Ectodermal cell (in vitro differentiated cells): ENCODE results near the gene LRP2BP.
"Not testable (repeated sequence)": the region's sequence is repeated elsewhere in the genome, so short reads cannot be mapped to it uniquely, and the experiment has no call there.

Experiments used
- H3K27ac ChIP-seq: 2 replicates; pipeline ENCODE4 v1.7.0; 2013; ENCODE audit warnings: mild to moderate bottlenecking, low read depth, low read length; ENCODE audit not compliant: insufficient read depth, poor library complexity, severe bottlenecking
- H3K27me3 ChIP-seq: 2 replicates; pipeline ENCODE4 v1.7.0; 2013; ENCODE audit warnings: mild to moderate bottlenecking, low read length; ENCODE audit not compliant: insufficient read depth, control insufficient read depth, poor library complexity, severe bottlenecking
- H3K36me3 ChIP-seq: one replicate; pipeline ENCODE4 v1.7.0; 2013; ENCODE audit warnings: low read length; ENCODE audit not compliant: control insufficient read depth, insufficient read depth
- H3K4me1 ChIP-seq: one replicate; pipeline ENCODE4 v1.7.0; 2013; ENCODE audit warnings: low read length; ENCODE audit not compliant: control insufficient read depth, insufficient read depth
- H3K4me3 ChIP-seq: 2 replicates; pipeline ENCODE4 v1.7.0; 2013; ENCODE audit warnings: low read depth, low read length, control low read depth; ENCODE audit not compliant: insufficient read depth
- H3K9me3 ChIP-seq: 2 replicates; pipeline ENCODE4 v1.7.0; 2013; ENCODE audit warnings: mild to moderate bottlenecking, low read length, moderate library complexity; ENCODE audit not compliant: control insufficient read depth
- WGBS, 2 experiments: methylation state at CpG; one replicate each; pipeline ENCODE4 v1.1.7; 2013; ENCODE audit warnings: missing lambda C conversion rate in 2 of 2; 5-methylcytosine and 5-hydroxymethylcytosine counted together

Gene LRP2BP

GRCh38 chr4:185362570-185362969, 33.2 kb downstream of the LRP2BP start:
- WGBS, 2 experiments: 95 to 96% methylated on average over 6 of the region's 6 CpGs
- H3K4me3 ChIP-seq, H3K4me1 ChIP-seq, H3K27ac ChIP-seq, H3K9me3 ChIP-seq, H3K36me3 ChIP-seq, H3K27me3 ChIP-seq: not testable (repeated sequence)

GRCh38 chr4:185361872-185362271, 33.9 kb downstream of the LRP2BP start:
- H3K4me3 ChIP-seq: no peak overlapping the region
- H3K9me3 ChIP-seq: no peaks in the 10 kb centered on the region
- no peak overlapping the region for H3K27ac ChIP-seq
- no peaks in the 10 kb centered on the region for H3K4me1 ChIP-seq
- 95 to 96% methylated on average over 3 of the region's 3 CpGs for WGBS, 2 experiments
- no peaks in the 10 kb centered on the region for H3K27me3 ChIP-seq
- H3K36me3 ChIP-seq: peaks cover 3% of the 10 kb centered on the region

GRCh38 chr4:185359767-185360446, 35.8 kb downstream of the LRP2BP start:
- no peak overlapping the region for H3K27ac ChIP-seq
- peaks cover 3% of the 10 kb centered on the region for H3K36me3 ChIP-seq
- no peaks in the 10 kb centered on the region for H3K27me3 ChIP-seq
- H3K4me1 ChIP-seq: no peaks in the 10 kb centered on the region
- H3K9me3 ChIP-seq: no peaks in the 10 kb centered on the region
- no peak overlapping the region for H3K4me3 ChIP-seq
- WGBS, 2 experiments: 94 to 95% methylated on average over 8 of the region's 8 CpGs

GRCh38 chr4:185358959-185359358, 36.8 kb downstream of the LRP2BP start:
- H3K4me3 ChIP-seq: no peak overlapping the region
- peaks cover 3% of the 10 kb centered on the region for H3K36me3 ChIP-seq
- 83 to 90% methylated on average over 4 of the region's 4 CpGs for whole genome bisulfite sequencing, 2 experiments
- no peak overlapping the region for H3K27ac ChIP-seq
- H3K9me3 ChIP-seq: no peaks in the 10 kb centered on the region
- no peaks in the 10 kb centered on the region for H3K4me1 ChIP-seq
- H3K27me3 ChIP-seq: no peaks in the 10 kb centered on the region

GRCh38 chr4:185358514-185358913, 37.2 kb downstream of the LRP2BP start:
- WGBS, 2 experiments: 93 to 94% methylated on average over 3 to 4 of the region's 4 CpGs
- no peak overlapping the region for H3K27ac ChIP-seq

GRCh38 chr4:185357733-185358440, 37.8 kb downstream of the LRP2BP start:
- Histone ChIP-seq H3K27me3 (no peaks in the 10 kb centered on the region), H3K36me3 (peaks cover 3% of the 10 kb centered on the region), H3K4me1 (no peaks in the 10 kb centered on the region), H3K9me3 (no peaks in the 10 kb centered on the region), H3K4me3 (no peak overlapping the region), H3K27ac (no peak overlapping the region)
- WGBS, 2 experiments: 89 to 94% methylated on average over 6 to 7 of the region's 7 CpGs

More at GRCh38 chr4:185358514-185358913, 37.2 kb downstream of the LRP2BP start:
- peaks cover 3% of the 10 kb centered on the region for H3K36me3 ChIP-seq
- no peaks in the 10 kb centered on the region for H3K27me3 ChIP-seq
- no peaks in the 10 kb centered on the region for H3K9me3 ChIP-seq
- H3K4me3 ChIP-seq: no peak overlapping the region
- H3K4me1 ChIP-seq: no peaks in the 10 kb centered on the region

- Histone ChIP-seq H3K36me3 (peaks cover 4% of the 10 kb centered on the region), H3K4me3 (no peak overlapping the region), H3K27me3 (no peaks in the 10 kb centered on the region), H3K27ac (no peak overlapping the region), H3K4me1 (no peaks in the 10 kb centered on the region), H3K9me3 (no peaks in the 10 kb centered on the region)
- WGBS, 2 experiments: 94 to 96% methylated on average over 5 of the region's 5 CpGs
Observed at GRCh38 chr4:185357211-185357610, 38.5 kb downstream of the LRP2BP start.

- Histone ChIP-seq H3K27me3 (no peaks in the 10 kb centered on the region), H3K4me3 (no peak overlapping the region), H3K4me1 (no peaks in the 10 kb centered on the region), H3K9me3 (no peaks in the 10 kb centered on the region), H3K36me3 (peaks cover 9% of the 10 kb centered on the region), H3K27ac (no peak overlapping the region)
- 94 to 99% methylated on average over 2 of the region's 2 CpGs for WGBS, 2 experiments
Observed at GRCh38 chr4:185352741-185353140, 43.0 kb downstream of the LRP2BP start.

GRCh38 chr4:185352202-185352601, 43.5 kb downstream of the LRP2BP start:
- peaks cover 10% of the 10 kb centered on the region for H3K36me3 ChIP-seq
- no peaks in the 10 kb centered on the region for H3K9me3 ChIP-seq
- H3K27me3 ChIP-seq: no peaks in the 10 kb centered on the region
- no peak overlapping the region for H3K4me3 ChIP-seq
- 94% methylated on average over 7 of the region's 7 CpGs for WGBS, 2 experiments
- no peaks in the 10 kb centered on the region for H3K4me1 ChIP-seq
- H3K27ac ChIP-seq: no peak overlapping the region

- no peaks in the 10 kb centered on the region for H3K4me1 ChIP-seq
- no peak overlapping the region for H3K27ac ChIP-seq
- no peaks in the 10 kb centered on the region for H3K9me3 ChIP-seq
- H3K27me3 ChIP-seq: no peaks in the 10 kb centered on the region
- H3K4me3 ChIP-seq: no peak overlapping the region
- H3K36me3 ChIP-seq: peaks cover 15% of the 10 kb centered on the region
- 87 to 88% methylated on average over 13 of the region's 13 CpGs for WGBS, 2 experiments
Observed at GRCh38 chr4:185351691-185352090, 44.0 kb downstream of the LRP2BP start.
